HCT116 (cell line): Measurements from ENCODE around the gene CMIP. TPM values are rescaled to one million over a fixed set of nuclear protein-coding genes. Genes with fewer than 3 reads are reported as not detected.

ENCODE experiments used
- ATAC-seq: fragments of 200-7000 bp; cut with Tn5 transposase; 2 replicates; pipeline ENCODE4 v1.9.1; 2020; ENCODE audit warnings: mild to moderate bottlenecking, moderate library complexity
- BruUV-seq: library from RNA; stranded (reverse); fragments of 400-500 nt; replicated peaks from 2 replicates; lab custom pipeline; 2021; lab: Mats Ljungman, UMichigan
- CTCF ChIA-PET: fragments of 300-600 bp; sonication (Branson Sonifier 250); formaldehyde crosslinking; loops from one replicate; lab custom pipeline; 2021; ENCODE audit warnings: antibody characterized with exemption; lab: Charles Lee
- POLR2A ChIA-PET: fragments of 300-600, 350-600 bp; sonication (Branson Sonifier 250); formaldehyde crosslinking; loops from one replicate; lab custom pipeline; 2021; ENCODE audit warnings: antibody characterized with exemption; lab: Charles Lee
- RAD21 ChIA-PET, 2 experiments: fragments of 300-600 bp; sonication (Branson Sonifier 250); formaldehyde crosslinking; loops; one replicate each; lab custom pipeline; 2023; ENCODE audit warnings: low total read pairs in 2 of 2; ENCODE audit not compliant: uncharacterized antibody in 2 of 2, unreplicated experiment in 2 of 2, low non-redundant PET in 1 of 2; lab: Charles Lee
- DNase-seq: peaks from one replicate; pipeline ENCODE4 v3.0.0-alpha.2; 2010; ENCODE audit warnings: low read depth, low spot score
- H2AFZ ChIP-seq: fragments of 200-600 bp; shearing (Covaris generic), sonication (generic); 2 replicates; pipeline ENCODE4 v1.6.1; 2017; ENCODE audit warnings: low read depth, mixed run types, mixed read lengths, antibody characterized with exemption, low read length; ENCODE audit not compliant: poor library complexity, severe bottlenecking
- H3K27ac ChIP-seq: 2 replicates; pipeline ENCODE4 v1.5.1; 2012; ENCODE audit warnings: low read depth, low read length
- H3K27me3 ChIP-seq: fragments of 200-600 bp; sonication (generic); 2 replicates; pipeline ENCODE4 v1.6.1; 2016; ENCODE audit warnings: mixed run types, low read length, mixed read lengths; ENCODE audit not compliant: insufficient read depth
- H3K36me3 ChIP-seq, 2 experiments: fragments of 200-500 bp in 1 of 2; fragments of 200-600 bp in 1 of 2; sonication (Bioruptor generic) in 1 of 2; sonication (generic) in 1 of 2; 2 replicates each; pipeline versions ENCODE4 v1.5.1 to v1.6.1; 2014 to 2016; ENCODE audit warnings: low read length in 2 of 2, inconsistent platforms in 1 of 2, mixed read lengths in 1 of 2, mixed run types in 1 of 2; ENCODE audit not compliant: insufficient read depth in 2 of 2, control insufficient read depth in 1 of 2
- H3K4me1 ChIP-seq, 2 experiments: fragments of 200-600 bp in 1 of 2; sonication (generic) in 1 of 2; 2 replicates each; pipeline versions ENCODE4 v1.5.1 to v1.6.1; 2012 to 2017; ENCODE audit warnings: low read length in 2 of 2, inconsistent platforms in 1 of 2, mild to moderate bottlenecking in 1 of 2, mixed read lengths in 1 of 2, mixed run types in 1 of 2, moderate library complexity in 1 of 2; ENCODE audit not compliant: insufficient read depth in 2 of 2, control insufficient read depth in 1 of 2
- H3K4me2 ChIP-seq: fragments of 200-600 bp; sonication (generic); 2 replicates; pipeline ENCODE4 v1.6.1; 2017; ENCODE audit warnings: mixed run types, low read length, mixed read lengths
- H3K4me3 ChIP-seq, 2 experiments: fragments of 200-600 bp in 1 of 2; sonication (generic) in 1 of 2; replicated peaks in 1 of 2; 2 replicates each; pipeline ENCODE4 v1.5.1; 2011 to 2016; ENCODE audit warnings: low read length in 2 of 2, control low read depth in 1 of 2, low read depth in 1 of 2, mild to moderate bottlenecking in 1 of 2, mixed read lengths in 1 of 2, mixed run types in 1 of 2
- H3K79me2 ChIP-seq: fragments of 200-600 bp; sonication (generic); 2 replicates; pipeline ENCODE4 v1.6.1; 2017; ENCODE audit warnings: mild to moderate bottlenecking, mixed run types, low read length, moderate library complexity, mixed read lengths; ENCODE audit not compliant: insufficient read depth
- H3K9ac ChIP-seq: fragments of 200-600 bp; sonication (generic); 2 replicates; pipeline ENCODE4 v1.6.1; 2016; ENCODE audit warnings: low read length, mixed read lengths
- H3K9me2 ChIP-seq: fragments of 200-600 bp; sonication (generic), shearing (Covaris generic); 2 replicates; pipeline ENCODE4 v1.6.1; 2017; ENCODE audit warnings: mixed run types, mild to moderate bottlenecking, moderate library complexity; ENCODE audit not compliant: insufficient read depth
- H3K9me3 ChIP-seq, 2 experiments: fragments of 200-500 bp in 1 of 2; fragments of 200-600 bp in 1 of 2; sonication (Bioruptor generic) in 1 of 2; sonication (generic) in 1 of 2; 2 replicates each; pipeline ENCODE4 v1.6.1; 2014 to 2017; ENCODE audit warnings: low read length in 2 of 2, mixed read lengths in 2 of 2, inconsistent platforms in 1 of 2, low read depth in 1 of 2, mild to moderate bottlenecking in 1 of 2, mixed run types in 1 of 2, moderate library complexity in 1 of 2; ENCODE audit not compliant: control insufficient read depth in 1 of 2, insufficient read depth in 1 of 2
- H4K20me1 ChIP-seq: fragments of 200-600 bp; sonication (generic), shearing (Covaris generic); 2 replicates; pipeline ENCODE4 v1.6.1; 2017; ENCODE audit warnings: mixed run types, mild to moderate bottlenecking, moderate library complexity; ENCODE audit not compliant: insufficient read depth
- CBX3 ChIP-seq: IDR thresholded peaks from 2 replicates; pipeline ENCODE4 v1.6.1; 2012; ENCODE audit warnings: low read depth
- EZH2phosphoT487 ChIP-seq: fragments of 200-600 bp; IDR thresholded peaks from 2 replicates; pipeline ENCODE4 v1.6.1; 2018; ENCODE audit warnings: antibody characterized with exemption, borderline replicate concordance
- JUND ChIP-seq: IDR thresholded peaks from 2 replicates; pipeline ENCODE4 v1.6.1; 2012
- ZBTB33 ChIP-seq: IDR thresholded peaks from 2 replicates; pipeline ENCODE4 v1.6.1; 2011; ENCODE audit warnings: mild to moderate bottlenecking, low read length, moderate library complexity; ENCODE audit not compliant: insufficient replicate concordance; ENCODE audit errors: extremely low read depth
- intact Hi-C: fragments of 100-400 bp; cut with micrococcal nuclease; formaldehyde crosslinking; loops from 2 replicates; pipeline ENCODE4 v1.10.0; 2022
- total RNA-seq: library from RNA; stranded (reverse); gene quantifications from one replicate; pipeline ENCODE4 v1.2.1, GENCODE V29; 2021; ENCODE audit not compliant: unreplicated experiment
- TF ChIP-seq, protein P1 (sequence below), 3 experiments: fragments of 200-600 bp in 1 of 3; sonication (generic) in 1 of 3; IDR thresholded peaks in 2 of 3; conservative IDR thresholded peaks in 1 of 3; 2 replicates each; pipeline ENCODE4 v1.5.1; 2012 to 2017; ENCODE audit warnings: low read depth in 2 of 3, low read length in 2 of 3, antibody characterized with exemption in 1 of 3, borderline replicate concordance in 1 of 3, control low read depth in 1 of 3, mild to moderate bottlenecking in 1 of 3, mixed read lengths in 1 of 3, mixed run types in 1 of 3, moderate library complexity in 1 of 3; ENCODE audit not compliant: insufficient read depth in 1 of 3

The CMIP gene
- total RNA-seq, 1 experiment from 2014 or later, result 64.6 TPM

DNA sequence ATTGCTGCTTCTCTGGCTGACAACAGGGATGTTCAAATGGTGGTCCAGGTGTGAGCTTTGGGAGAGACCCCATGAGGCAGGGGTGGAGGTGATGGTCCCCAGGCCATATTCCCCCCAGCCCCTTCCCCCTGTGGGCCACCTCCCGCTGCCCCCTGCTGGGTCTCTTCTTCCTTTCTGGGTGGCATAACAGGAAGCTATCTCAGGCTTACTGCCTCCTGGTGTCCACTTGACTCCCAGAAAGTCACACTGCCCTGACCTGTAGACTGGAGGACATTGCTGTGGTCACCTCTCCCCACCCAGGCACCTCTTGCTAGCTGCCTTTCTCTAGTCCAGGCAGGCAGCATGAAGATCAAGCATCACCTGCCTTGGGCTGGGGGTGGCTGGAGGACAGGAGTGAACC lies 288.1 kb downstream of the CMIP start:
- intact Hi-C loops, result loop anchor here (10.0 kb wide), 2 partner anchors 698 to 1208 kb away; partner anchors contain the start of gene ATMIN
- H3K4me3 ChIP-seq, result no peak overlapping the region
- ATAC-seq (no peak), DNase-seq (no peak)
- RAD21 ChIA-PET, result no interaction called here
- H2AFZ ChIP-seq, result no peak overlapping the region
- CTCF ChIA-PET, result interaction anchor here (1.2 kb wide), 1 partner anchor 147 kb away, joined by 3 read pairs; no protein-coding TSS in a partner anchor
- POLR2A ChIA-PET, result no interaction called here
- H3K9ac ChIP-seq, result no peak overlapping the region
- H3K9me3 ChIP-seq, result no peaks in the 10 kb centered on the region
- H3K27ac ChIP-seq, result no peak overlapping the region
- H3K36me3 ChIP-seq, result no peaks in the 10 kb centered on the region
- TF ChIP-seq ZBTB33 (no peak), CBX3 (no peak), JUND (no peak), EZH2phosphoT487 (no peak)
- TF ChIP-seq, protein P1, sequence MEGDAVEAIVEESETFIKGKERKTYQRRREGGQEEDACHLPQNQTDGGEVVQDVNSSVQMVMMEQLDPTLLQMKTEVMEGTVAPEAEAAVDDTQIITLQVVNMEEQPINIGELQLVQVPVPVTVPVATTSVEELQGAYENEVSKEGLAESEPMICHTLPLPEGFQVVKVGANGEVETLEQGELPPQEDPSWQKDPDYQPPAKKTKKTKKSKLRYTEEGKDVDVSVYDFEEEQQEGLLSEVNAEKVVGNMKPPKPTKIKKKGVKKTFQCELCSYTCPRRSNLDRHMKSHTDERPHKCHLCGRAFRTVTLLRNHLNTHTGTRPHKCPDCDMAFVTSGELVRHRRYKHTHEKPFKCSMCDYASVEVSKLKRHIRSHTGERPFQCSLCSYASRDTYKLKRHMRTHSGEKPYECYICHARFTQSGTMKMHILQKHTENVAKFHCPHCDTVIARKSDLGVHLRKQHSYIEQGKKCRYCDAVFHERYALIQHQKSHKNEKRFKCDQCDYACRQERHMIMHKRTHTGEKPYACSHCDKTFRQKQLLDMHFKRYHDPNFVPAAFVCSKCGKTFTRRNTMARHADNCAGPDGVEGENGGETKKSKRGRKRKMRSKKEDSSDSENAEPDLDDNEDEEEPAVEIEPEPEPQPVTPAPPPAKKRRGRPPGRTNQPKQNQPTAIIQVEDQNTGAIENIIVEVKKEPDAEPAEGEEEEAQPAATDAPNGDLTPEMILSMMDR (IDR thresholded peaks at IDR 0.05 in 2 of 3, conservative IDR thresholded peaks at IDR 0.05 in 1 of 3; ENCODE audit: borderline replicate concordance in 1 of 3, insufficient read depth in 1 of 3, low read depth in 2 of 3, low read length in 2 of 3), result peak; percentile 18 to 52 (median 39); a peak in 5 of 6 replicates
- no peaks in the 10 kb centered on the region for H3K9me2 ChIP-seq
- H4K20me1 ChIP-seq, result no peaks in the 10 kb centered on the region
- no peaks in the 10 kb centered on the region for H3K27me3 ChIP-seq
- H3K4me1 ChIP-seq, result peaks cover 18 to 37% of the 10 kb centered on the region in 2 experiments
- H3K4me2 ChIP-seq, result no peak overlapping the region
- no peaks in the 10 kb centered on the region for H3K79me2 ChIP-seq
- BruUV-seq, result no TSS peak
